Fibroblast of gingiva (primary cell): ENCODE data around the gene USP28.
"Not testable (repeated sequence)": the region's sequence is repeated elsewhere in the genome, so short reads cannot be mapped to it uniquely, and the experiment has no call there.

Source experiments
- DNase-seq: peaks from one replicate; pipeline ENCODE4 v3.0.0-alpha.2; 2011; ENCODE audit warnings: low read depth

The USP28 gene, protein sequence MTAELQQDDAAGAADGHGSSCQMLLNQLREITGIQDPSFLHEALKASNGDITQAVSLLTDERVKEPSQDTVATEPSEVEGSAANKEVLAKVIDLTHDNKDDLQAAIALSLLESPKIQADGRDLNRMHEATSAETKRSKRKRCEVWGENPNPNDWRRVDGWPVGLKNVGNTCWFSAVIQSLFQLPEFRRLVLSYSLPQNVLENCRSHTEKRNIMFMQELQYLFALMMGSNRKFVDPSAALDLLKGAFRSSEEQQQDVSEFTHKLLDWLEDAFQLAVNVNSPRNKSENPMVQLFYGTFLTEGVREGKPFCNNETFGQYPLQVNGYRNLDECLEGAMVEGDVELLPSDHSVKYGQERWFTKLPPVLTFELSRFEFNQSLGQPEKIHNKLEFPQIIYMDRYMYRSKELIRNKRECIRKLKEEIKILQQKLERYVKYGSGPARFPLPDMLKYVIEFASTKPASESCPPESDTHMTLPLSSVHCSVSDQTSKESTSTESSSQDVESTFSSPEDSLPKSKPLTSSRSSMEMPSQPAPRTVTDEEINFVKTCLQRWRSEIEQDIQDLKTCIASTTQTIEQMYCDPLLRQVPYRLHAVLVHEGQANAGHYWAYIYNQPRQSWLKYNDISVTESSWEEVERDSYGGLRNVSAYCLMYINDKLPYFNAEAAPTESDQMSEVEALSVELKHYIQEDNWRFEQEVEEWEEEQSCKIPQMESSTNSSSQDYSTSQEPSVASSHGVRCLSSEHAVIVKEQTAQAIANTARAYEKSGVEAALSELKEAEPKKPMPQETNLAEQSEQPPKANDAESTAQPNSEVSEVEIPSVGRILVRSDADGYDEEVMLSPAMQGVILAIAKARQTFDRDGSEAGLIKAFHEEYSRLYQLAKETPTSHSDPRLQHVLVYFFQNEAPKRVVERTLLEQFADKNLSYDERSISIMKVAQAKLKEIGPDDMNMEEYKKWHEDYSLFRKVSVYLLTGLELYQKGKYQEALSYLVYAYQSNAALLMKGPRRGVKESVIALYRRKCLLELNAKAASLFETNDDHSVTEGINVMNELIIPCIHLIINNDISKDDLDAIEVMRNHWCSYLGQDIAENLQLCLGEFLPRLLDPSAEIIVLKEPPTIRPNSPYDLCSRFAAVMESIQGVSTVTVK

GRCh38 chr11:113875234-113876073 lies at the start of gene USP28:
Gene USP28, minus strand, starts transcription at chr11:113875572. Its CDS starts 71 bp downstream, at chr11:113875501.
- DNase-seq = peak; percentile 95

GRCh38 chr11:113923572-113923971 lies 48.2 kb upstream of the USP28 start:
- no peak for DNase-seq

- not testable (repeated sequence) for DNase-seq
Measured at GRCh38 chr11:113911491-113911890, 36.1 kb upstream of the USP28 start.

- DNase-seq = no peak
Measured at GRCh38 chr11:113908098-113908497, 32.7 kb upstream of the USP28 start.

DNA sequence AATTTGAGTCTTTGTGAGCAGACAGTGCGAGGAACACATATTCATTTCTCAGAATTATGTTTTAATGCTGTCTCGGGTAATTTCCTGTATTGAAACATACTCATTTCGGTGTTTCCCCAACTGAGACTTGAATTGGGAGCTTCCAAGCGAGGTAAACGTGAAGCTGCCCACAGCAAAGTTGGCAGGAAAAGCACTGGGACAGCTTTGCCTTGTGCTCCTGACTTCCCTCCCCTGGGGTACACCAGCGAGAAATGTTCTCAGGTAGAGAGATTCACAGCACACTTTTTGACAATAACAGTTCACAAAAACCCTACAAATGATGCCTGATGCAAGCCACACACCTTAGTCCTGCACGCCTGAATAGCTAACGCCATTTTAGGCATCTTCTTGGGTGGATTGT lies 32.3 kb upstream of the USP28 start:
- DNase-seq = no peak

DNA sequence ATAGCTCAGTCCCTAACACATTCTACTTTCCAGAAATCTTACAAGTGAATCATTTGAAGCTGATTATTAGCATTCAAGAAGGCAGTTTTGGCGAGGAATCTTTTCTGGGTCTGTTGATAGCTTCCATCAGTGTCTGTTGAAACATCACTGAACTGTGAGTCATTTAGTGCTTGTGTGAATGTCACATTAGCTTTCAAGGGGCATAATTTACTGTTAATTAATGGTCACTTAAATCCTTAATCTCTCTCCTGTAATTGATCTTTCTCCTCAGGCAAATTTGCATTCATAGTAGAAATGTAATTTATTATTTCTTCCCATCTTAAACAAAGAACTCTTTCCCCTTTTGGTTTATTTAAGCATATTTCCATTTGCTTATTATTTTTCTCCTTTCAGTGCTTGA lies 31.8 kb upstream of the USP28 start:
- no peak for DNase-seq

GRCh38 chr11:113906516-113906915 lies 31.1 kb upstream of the USP28 start:
- no peak for DNase-seq

DNA sequence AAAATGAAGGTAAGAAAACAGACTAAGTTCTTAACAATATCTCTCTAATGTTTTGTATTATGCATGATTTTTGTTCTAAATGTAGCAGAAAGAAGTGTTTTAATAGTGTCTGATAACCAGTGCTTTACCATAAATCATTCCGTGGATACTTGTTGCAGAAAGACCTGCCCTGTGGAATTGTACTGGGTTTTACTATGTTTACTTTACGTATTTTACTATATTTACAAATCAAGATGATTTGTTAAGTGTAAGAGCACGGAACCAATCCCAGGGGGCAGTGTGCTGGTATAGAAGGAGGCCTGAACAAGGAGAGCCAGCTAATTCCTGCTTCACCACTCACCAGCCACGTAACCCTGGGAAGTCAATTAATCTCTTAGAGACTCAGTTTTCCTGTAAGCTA lies 30.7 kb upstream of the USP28 start:
- peak; percentile 2 for DNase-seq

GRCh38 chr11:113904379-113905101 lies 29.2 kb upstream of the USP28 start, which contains the start of gene HTR3B:
Gene HTR3B, plus strand, starts transcription at chr11:113904796. Its CDS starts 138 bp downstream, at chr11:113904934.
- DNase-seq = no peak

DNA sequence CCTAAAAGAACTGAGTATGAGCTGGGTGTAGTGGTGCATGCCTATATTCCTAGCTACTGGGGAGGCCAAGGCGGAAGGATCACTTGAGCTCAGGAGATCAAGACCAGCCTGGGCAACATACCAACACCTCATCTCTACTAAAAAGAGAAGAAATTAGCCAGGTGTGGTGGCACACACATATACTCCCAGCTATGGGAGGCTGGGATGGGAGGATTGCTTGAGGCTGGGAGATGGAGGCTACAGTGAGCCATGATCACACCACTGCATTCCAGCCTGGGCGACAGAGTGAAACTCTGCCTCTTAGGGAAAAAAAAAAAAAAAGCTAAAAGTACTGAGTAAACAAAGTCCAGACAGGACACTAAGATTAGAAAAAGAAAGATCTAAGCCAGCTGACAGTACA lies 25.8 kb upstream of the USP28 start:
- no peak for DNase-seq

DNA sequence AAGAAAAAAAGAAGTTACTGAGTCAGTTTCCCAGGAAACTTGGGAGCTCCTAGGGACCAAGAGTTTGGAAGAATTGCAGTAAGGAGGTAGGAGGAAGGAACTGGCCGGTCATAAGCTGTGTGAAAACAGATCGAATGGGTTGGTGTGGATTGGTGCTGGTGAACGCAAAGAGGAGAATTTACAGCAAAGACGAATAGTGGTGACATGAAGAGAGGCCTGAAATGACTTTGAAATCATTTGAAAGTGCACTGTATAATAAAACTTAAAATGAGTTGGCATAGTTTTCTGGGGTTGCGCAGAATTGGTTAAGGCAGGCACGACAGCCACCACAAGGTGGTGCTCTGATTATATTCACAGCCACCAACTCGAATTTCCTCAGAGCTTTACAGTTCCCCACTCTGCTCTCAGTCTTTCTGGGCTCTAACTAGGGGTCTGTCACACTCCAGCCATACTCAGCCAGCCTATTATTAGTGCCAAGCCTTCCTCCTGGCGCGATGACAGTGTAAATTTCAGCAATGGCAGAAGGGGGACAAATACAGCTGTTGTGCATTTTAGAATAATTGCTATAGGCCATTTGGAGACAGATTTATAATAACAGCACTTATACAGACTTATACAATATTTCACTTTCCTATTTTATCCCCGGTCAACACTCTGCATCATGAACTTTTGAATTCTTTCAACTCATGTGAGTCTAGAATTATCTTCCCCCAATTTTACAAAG lies 20.9 kb upstream of the USP28 start:
- peak; percentile 21 for DNase-seq

- no peak for DNase-seq
Measured at GRCh38 chr11:113895367-113896155, 20.2 kb upstream of the USP28 start.

GRCh38 chr11:113894421-113894996 lies 19.1 kb upstream of the USP28 start:
- no peak for DNase-seq

DNA sequence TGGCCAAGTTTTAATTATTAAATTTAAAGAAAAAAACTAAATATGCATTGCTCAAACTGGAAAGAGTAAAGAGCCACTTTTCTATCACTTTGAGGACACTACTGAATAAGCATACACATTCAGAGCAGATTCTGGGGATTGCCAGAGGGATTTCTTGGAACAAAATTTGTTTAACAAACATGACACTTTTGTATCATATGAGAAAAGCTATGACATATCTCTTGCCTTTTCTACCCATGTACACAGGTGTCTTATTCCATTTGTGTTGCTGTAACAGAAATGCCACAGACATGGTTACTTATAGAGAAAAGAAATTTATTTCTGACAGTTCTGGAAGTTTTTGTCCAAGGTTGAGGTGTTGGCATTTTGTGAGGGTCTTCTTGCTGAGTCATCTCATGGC lies 13.5 kb upstream of the USP28 start:
- no peak for DNase-seq

GRCh38 chr11:113885897-113886296 lies 10.5 kb upstream of the USP28 start:
- no peak for DNase-seq

GRCh38 chr11:113884361-113884836 lies 9.0 kb upstream of the USP28 start:
- peak; percentile 30 for DNase-seq

- DNase-seq = no peak
Measured at GRCh38 chr11:113881856-113882255, 6.5 kb upstream of the USP28 start.

GRCh38 chr11:113880971-113881370 lies 5.6 kb upstream of the USP28 start:
- no peak for DNase-seq

DNA sequence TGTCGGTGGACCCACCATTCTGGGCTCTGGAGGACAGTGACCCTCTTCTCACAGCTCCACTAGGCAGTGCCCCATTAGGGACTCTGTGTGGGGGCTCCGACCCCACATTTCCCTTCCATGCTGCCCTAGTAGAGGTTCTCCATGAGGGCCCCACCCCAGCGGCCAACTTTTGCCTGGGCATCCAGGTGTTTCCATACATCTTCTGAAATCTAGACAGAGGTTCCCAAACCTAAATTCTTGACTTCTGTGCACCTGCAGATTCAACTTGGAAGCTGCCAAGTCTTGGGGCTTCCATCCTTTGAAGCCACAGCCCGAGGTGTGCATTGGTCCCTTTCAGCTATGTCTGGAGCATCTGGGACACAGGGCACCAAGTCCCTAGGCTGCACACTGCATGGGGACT lies 4.1 kb upstream of the USP28 start:
- not testable (repeated sequence) for DNase-seq
